Adipose tissue (tissue), 3 donors: ENCODE measurements around the gene HS2ST1. TPM values are rescaled to one million over a fixed set of nuclear protein-coding genes. Genes with fewer than 3 reads are reported as not detected.

Source experiments
- H3K27ac ChIP-seq: one replicate; pipeline ENCODE4 v1.5.1; 2013; ENCODE audit warnings: low read depth, low read length
- WGBS, 3 donors: extraction: QIAGEN DNeasy Blood & Tissue Kit; methylation state at CpG; one replicate each; pipeline ENCODE4 v1.1.7; 2013; 5-methylcytosine and 5-hydroxymethylcytosine counted together
- polyA plus RNA-seq, 3 donors: library from polyadenylated mRNA; stranded (reverse); fragments of 200-250 nt; gene quantifications; one replicate each; pipeline ENCODE4 v1.2.3, GENCODE V29; 2013
- donor health status: healthy with polysubstance abuse.
- donor health status: Bipolar disorder and iron deficiency.
- donor health status: healthy.

The HS2ST1 gene
- polyA plus RNA-seq, 3 donors, result 4.6 to 7.0 (median 4.9) TPM

DNA sequence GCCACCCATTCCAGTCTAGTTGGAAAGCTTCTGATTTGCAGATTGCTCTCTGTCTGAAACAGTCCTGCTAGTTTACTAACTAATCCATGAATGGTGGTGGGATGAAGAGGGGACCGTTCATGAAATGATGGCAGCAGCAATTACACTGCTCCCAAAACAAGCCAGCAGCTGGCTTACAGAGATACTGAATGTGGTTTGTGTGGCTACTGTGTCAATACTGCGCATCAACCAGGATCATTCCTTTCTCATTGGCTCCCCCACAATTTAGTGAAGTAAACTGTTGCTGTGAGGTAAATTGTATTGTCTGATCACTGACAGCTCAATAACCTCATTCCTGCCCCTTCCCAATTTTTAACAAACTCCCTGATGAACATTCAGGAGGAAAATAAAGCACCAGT lies 222.9 kb downstream of the HS2ST1 start:
- whole genome bisulfite sequencing, 3 donors, result 79 to 86% (median 82%) methylated on average over 2 of the region's 2 CpGs
- H3K27ac ChIP-seq, result no peak overlapping the region

DNA sequence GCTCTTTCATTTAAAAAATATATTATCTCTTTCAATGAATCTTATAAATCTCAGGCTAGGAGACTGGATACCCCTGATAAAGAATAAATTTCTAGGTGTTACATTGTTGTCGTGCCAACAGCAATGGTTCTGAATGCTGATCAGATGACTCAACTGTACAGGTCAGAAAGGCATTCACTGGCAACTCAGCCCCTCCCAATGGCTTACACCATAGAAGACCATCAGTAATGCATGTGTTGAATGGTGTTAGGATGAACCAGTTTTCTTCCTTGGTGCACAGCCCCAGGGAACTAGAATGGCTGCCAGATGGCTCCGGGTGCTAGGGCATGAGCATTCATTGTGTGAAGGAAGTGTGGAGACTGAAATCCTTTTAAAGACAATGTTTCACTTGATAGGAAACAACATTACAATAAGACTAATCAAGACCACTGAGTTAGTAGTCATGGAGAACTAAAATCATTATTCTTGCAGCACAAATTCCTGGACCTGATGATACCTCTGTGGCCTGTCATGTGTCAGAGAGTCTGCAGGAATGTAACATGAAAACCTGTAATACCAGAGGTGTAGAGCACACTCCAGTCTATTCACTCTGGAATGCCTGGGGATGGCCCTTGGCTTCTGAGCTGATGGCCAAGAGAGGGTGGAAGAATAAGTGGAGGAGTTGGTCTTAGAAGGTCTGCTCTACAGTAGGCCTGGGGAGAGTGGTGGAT lies 226.6 kb downstream of the HS2ST1 start:
- 59 to 95% (median 92%) methylated on average over 2 of the region's 2 CpGs for WGBS, 3 donors
- no peak overlapping the region for H3K27ac ChIP-seq

DNA sequence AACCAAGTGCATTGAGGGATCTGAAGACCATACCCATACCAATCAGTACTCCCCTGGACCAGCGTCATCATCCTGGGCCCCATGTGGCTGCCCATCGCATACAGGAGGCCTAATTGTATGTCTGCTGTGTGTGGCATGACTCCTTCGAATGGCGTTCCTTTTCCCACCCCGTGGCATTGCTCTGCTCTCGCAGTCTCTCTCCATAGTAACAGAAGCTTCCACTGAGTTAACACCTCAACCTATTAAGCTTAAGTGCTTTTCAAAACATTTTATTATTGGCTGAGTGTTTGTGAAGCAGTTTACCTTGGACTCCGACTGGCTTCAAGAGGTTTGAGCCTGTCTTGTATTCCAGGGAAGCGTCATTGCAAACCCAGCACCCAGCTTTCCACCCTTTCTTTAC lies 227.1 kb downstream of the HS2ST1 start:
- no peak overlapping the region for H3K27ac ChIP-seq
- 88 to 96% (median 93%) methylated on average over 8 of the region's 8 CpGs for WGBS, 3 donors

DNA sequence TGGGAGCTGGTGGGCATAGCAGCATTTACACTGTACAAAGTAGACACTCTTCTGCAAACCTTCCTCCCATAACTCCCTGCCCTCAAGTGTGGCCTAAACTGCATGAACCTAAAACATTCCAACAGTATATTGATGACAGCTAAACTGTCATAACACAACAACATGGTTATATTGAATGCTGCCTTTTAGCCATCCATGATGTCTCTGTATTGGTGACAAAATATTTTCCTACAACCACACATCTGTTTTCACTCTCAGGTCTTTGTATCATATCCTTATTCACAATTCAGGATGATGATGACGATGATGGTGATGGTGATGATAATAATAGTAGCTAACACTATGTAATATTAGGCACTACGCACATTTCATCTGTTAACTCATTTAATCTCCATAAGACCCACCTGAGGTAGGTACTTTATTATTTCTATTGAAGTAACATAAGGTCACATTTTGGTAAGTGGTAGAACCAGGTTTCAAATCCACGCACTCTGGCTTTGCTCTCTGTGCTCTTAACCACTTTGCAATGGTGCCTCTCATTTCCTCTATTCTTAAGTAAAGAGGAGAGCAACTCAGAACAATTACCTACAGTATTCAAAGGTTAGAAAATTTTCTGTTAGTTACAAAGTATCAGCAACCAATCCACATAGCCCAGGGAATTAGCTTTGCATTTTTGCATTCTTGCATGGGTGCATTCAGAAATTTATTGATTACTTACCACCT lies 229.1 kb downstream of the HS2ST1 start:
- no peak overlapping the region for H3K27ac ChIP-seq
- WGBS, 3 donors, result 94 to 96% (median 95%) methylated on average over 3 of the region's 3 CpGs

DNA sequence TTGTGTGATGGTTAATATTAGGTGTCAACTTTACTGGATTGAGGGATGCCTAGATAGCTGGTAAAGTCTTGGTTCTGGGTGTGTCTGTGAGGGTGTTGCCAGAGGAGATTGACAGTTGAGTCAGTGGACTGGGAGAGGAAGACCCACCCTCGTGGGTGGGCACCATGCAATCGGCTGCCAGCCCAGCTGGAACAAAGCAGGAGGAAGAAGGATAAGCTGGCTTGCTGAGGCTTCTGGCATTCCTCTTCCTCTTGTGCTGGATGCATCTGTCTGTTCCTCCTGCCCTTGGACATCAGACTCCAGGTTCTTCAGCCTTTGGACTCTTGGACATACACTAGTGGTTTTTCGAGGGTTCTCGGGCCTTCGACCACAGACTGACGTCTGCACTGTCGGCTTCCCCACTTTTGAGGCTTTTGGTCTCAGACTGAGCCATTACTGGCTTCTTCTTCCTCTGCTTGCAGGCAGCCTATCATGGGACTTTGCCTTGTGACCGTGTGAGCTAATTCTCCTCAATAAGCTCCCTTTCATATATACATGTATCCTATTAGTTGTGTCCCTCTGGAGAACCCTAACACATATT lies 230.0 kb downstream of the HS2ST1 start:
- no peak overlapping the region for H3K27ac ChIP-seq
- WGBS, 3 donors, result 61 to 84% (median 66%) methylated on average over 8 of the region's 8 CpGs

DNA sequence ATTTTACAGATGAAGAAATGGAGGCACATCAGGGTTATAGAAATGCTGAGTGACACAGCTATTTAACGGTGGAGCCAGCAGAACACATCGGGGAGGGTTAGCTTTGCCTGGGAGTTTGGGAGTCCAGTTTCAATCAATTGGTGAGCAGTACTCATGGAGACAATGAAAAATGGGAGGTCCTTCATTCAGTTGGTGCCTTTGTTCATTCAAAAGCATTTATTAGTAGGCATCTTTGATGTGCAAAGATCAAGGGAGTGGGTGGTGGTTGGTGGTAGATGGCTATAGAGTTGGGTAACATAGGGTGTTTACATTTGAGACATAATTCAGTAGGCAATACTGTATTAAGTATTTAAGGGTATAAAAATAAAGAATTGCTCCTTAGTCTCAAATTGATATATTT lies 230.5 kb downstream of the HS2ST1 start:
- WGBS, 3 donors, result 60 to 98% (median 95%) methylated on average over 2 of the region's 2 CpGs

DNA sequence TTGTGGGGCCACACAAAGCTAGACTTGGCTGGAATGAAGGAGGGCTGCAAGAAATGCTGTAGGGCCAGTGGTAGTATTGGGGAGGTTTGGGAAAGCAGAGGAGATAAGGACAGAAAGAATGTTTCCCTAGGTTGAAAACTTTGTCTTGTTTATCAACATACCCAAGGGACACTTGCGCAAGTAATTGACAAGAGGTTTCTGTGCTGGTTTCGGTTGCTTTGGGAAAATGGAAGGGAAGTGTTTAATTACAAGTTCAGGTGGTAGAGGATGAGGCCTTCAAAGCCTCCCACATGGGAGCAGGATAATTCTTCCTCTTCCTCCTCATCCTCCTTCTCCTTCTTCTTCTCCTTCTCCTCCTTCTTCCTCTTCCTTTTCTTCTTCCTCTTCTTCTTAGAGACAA lies 232.1 kb downstream of the HS2ST1 start:
- 62 to 85% (median 77%) methylated on average over 2 of the region's 2 CpGs for WGBS, 3 donors
- no peak overlapping the region for H3K27ac ChIP-seq

More for the DNA sequence above, 230.5 kb downstream of the HS2ST1 start:
- H3K27ac ChIP-seq, result no peak overlapping the region

DNA sequence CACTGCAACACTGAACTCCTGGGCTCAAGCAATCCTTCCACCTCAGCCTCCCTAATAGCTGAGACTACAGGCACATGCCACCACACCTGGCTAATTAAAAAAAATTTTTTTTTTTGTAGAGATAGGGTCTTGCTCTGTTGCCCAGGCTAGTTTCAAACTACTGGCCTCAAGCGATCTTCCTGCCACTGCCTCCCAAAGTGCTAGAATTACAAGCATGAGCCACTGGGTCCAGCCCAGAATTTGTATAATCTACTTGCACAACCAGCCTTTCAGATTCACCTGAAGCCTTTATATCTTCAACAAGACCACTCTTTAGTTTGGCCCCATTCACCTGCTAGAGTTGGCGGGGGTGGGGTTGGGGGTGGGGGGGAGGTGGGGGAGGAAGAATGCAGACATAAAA lies 232.6 kb downstream of the HS2ST1 start:
- WGBS, 3 donors, result 40 to 88% (median 49%) methylated on average over 2 of the region's 2 CpGs
- H3K27ac ChIP-seq, result no peak overlapping the region

DNA sequence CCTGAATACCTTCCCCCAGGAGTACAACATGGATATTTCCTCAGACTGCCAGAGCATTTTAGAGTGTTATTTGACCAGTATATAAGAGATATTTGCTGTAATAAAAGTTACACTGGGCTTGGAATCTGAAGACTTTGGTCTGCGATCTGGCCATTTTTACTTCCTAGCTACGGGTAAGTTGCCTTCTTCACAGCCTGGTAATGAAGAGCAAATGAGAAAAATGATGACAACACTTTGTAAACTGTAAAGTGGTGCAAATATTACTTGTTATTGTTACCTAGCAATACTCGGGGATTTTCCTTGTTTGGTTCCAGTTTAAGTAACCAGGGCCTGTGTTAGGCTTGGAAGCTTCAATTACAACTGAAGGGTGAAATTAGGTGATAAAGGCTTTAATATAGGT lies 233.4 kb downstream of the HS2ST1 start:
- no peak overlapping the region for H3K27ac ChIP-seq
- WGBS, 3 donors, result 64 to 84% (median 80%) methylated on average over 3 of the region's 3 CpGs

DNA sequence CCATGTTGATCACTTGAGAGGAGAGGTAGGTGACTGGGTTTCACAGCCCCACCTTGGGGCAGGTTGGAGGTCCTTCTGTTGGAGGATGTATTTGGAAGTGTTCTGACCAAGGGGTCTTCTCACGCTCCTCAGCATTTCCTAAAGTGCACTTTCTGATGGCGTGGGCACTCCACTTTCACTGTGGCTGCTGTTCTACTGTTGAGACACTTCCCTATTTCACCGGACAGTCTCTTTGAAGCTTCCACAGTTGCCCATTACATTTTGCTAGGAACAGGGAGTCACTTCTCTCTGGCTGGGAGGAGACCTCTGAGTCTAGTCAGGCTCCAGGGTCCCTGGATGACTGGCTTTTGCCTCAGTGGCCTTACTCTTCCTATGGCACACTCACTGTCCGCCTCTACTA lies 234.2 kb downstream of the HS2ST1 start:
- no peak overlapping the region for H3K27ac ChIP-seq
- WGBS, 3 donors, result 69 to 91% (median 71%) methylated on average over 4 of the region's 4 CpGs

DNA sequence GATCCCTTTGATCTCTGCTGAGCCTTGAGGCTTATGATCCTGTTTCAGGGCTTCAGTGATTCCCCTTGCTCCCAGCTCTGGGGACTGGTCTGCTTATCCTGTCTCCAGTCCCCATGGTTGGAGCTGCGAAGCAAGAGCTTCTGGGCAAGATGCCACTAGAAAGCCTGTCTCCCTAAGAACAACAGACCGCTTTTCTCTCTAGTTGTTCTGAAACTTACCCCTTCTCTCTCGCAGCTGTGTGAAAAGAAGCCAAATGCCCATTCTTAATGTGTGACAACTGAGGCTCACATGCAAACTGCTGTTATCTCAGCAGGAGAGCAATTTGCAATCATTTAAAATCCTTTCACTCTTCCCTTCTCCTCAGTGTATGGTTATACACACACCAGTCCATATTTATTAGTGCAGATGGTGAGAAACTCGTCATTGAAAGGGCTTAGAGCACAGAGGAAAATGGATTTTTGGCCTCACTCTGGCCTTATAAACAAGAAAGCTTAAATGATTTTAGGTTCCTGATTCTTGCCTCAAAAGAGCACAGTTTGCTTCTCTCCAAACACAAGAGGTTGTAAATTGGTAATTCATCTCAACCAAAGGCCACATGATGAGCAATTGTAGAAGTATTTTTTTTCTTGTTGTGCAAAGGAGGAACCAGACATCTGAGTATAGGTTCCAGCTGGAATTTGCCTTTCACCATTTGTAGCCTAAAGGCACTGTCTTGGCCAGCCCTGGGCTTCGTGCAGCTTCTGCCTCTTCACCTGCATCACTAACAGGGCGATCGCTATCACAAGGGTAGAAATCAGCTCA lies 235.0 kb downstream of the HS2ST1 start:
- WGBS, 3 donors, result 68 to 86% (median 72%) methylated on average over 7 of the region's 7 CpGs
- H3K27ac ChIP-seq, result no peak overlapping the region

DNA sequence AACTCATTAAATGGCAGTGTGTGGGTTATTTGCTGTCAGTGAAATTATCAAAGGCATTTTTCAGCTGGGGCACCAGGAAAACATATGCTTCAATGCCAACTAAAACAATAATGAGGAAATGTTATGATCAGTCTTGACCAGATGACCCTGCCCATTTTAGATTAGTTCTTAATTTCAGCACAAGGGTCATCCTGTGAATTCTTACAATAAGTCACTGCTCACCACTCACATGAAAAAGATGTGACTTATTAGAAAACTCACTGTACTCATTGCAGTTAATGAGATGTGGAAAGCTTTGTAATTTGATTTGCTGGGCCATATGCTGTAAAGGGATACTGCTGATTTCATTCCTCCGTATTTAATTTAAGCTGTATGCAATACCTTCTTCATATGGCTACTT lies 235.7 kb downstream of the HS2ST1 start:
- WGBS, 3 donors, result 77 to 93% (median 78%) methylated on average over 1 of the region's 1 CpG
- no peak overlapping the region for H3K27ac ChIP-seq

DNA sequence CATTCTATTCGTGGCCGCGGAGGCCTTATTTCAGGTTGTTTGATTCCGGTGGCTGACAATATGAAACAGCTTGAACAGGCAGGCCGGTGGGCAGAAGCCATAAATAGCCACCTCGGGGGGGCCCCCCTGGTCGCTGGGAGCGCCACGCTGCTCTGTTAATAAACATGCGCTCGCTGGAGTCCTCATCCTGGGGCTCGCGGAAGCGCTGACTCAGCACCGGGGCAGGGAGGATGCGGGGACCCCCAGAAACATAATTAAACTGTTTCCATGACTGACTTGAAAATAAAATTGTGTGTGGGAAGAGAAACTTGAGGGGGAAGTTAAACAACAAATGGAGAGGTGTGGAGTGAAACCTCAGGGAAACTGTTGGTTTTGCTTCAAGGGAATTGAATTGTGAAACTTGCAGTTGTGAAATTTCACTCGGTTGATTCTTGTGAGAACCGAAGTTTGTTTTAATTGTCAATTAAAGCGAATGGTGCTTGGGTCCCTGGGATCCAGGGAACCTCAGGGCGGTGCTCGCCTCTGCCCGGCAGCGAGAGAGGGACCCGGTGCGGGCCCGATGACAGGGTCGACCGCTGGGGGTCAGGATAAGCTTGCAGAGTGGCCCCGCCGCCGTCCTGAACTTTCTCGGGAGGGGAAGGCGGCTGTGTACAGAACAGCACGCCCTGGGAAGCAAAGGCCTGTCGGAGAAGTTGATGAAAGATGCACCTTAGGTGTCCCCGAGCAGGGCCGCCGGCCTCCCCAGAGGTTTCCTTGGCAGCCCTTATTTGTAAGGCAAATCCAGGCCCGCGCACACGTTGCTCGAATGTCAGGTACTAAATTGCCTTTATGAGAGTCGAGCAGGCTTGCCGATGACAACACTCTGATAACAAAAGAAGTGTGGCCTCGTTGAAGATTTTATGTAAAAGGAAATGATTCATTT lies 237.3 kb downstream of the HS2ST1 start:
- no peak overlapping the region for H3K27ac ChIP-seq
- 13 to 19% (median 13%) methylated on average over 45 of the region's 45 CpGs for WGBS, 3 donors

DNA sequence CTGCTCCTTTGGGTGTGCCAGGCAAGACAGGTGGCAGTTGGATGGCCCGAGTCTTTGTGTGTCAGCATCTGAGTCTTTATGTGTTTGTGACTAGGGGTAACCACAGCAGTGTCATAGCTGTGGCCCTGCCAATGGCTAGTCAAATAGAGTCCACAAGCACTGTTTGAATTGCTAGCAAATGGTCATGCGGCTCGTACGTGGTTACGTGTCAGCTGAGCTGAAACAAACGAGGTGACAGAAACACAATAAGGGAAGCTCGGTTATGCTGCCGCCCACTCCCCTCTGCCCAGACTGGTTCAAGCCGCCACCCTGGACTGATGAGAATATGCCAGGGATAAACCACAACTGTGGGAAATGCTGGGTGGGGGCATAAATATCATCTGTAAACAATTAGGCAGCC lies 239.9 kb downstream of the HS2ST1 start:
- no peak overlapping the region for H3K27ac ChIP-seq
- WGBS, 3 donors, result 82 to 87% (median 85%) methylated on average over 9 of the region's 9 CpGs

DNA sequence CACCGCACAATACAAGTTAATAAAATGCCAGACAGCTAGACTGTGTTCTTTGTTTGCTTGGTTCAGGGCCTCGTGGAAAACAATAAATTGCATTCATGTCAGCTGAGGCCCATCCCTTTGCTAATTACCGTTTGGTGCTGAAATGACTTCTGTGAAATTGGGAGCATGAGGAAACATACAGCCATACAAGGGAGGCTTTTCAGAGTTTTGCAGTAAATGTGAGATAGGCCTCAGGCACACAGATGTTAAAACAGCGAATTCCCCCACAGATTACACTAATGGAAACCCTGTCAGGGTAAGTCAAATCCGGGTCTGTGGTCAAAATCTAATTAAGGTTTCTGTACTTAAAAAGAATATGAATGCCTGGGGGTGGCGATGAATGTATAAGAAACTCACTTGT lies 240.7 kb downstream of the HS2ST1 start:
- 63 to 79% (median 79%) methylated on average over 6 of the region's 6 CpGs for WGBS, 3 donors
- no peak overlapping the region for H3K27ac ChIP-seq

DNA sequence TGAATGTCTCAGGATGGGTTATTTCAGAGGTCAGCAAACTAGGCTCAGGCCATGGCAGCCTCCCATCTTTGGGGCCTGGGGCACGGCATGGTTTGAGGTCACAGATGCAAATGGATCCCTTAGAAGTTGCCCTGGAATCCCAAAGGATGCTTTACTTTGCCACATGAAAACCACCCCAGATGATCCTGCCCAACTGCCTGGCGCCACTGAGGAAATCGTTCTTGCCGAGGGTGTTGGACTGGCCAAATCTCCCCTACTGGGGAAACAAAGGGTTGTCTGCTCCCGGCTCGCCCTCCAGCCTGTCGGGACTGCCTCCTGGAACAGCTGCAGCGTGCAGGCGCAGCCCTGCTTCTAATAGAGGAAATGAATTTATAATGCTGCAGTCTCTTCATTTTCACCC lies 241.2 kb downstream of the HS2ST1 start:
- H3K27ac ChIP-seq, result no peak overlapping the region

DNA sequence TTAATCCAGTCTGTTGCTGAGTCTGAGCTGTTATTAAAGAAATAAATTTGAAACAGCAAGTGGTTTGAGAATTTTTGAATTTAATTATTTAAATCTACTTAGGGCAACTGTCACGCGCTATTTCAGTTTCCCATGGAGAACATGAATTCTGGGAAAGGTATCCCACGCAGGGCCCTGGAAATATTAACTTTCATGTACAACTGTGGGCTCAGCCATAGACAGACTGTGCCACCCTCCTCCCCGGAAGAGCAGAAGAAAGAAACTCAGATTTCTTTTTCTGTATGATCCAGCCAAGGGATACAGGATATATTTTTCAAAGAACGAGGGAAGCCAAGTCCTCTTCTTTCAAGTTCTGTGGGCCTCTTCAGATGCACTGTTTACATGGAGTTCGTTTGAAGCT lies 241.7 kb downstream of the HS2ST1 start:
- H3K27ac ChIP-seq, result no peak overlapping the region
- 87 to 95% (median 91%) methylated on average over 6 of the region's 6 CpGs for WGBS, 3 donors

More for the DNA sequence above, 241.2 kb downstream of the HS2ST1 start:
- 83 to 90% (median 87%) methylated on average over 9 of the region's 9 CpGs for WGBS, 3 donors

DNA sequence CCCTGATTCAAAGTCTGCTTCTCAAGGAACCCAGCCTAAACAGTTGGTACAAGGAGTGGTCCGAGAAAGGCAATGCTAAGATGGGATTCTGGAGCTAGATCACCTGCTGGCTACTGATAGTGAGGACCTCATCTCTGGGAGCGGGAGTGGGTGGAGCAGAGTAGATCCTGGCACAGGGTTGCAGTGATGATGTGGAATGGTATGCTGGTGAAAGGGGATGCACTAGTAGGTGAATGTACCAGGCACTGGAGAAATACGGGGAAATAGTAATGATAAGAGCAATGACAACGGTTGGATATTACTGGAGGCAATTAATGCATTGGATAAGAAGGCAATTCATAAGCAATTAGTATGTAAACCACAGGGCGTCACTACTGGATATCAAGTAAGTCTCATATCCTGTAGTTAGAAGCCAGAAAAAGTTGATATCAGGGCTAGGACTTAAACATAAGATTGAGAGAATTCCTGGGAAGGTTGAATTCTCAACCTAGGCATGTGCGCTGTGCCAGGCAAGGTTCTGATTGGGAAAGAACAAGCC lies 245.0 kb downstream of the HS2ST1 start:
- WGBS, 3 donors, result 87 to 92% (median 89%) methylated on average over 6 of the region's 6 CpGs

More for the DNA sequence above, 245.0 kb downstream of the HS2ST1 start:
- no peak overlapping the region for H3K27ac ChIP-seq
